Neutrophil (primary cell): Measurements from ENCODE around the gene ZBTB16.
"Not testable (repeated sequence)": the region's sequence is repeated elsewhere in the genome, so short reads cannot be mapped to it uniquely, and the experiment has no call there.

Source experiments
- H3K27ac ChIP-seq: fragments of 200-600 bp; sonication (generic); 2 replicates; pipeline ENCODE4 v1.5.1; 2016; ENCODE audit warnings: mild to moderate bottlenecking, moderate library complexity
- H3K27me3 ChIP-seq: fragments of 200-600 bp; sonication (generic); 2 replicates; pipeline ENCODE4 v1.6.0; 2016; ENCODE audit warnings: mild to moderate bottlenecking
- H3K36me3 ChIP-seq: fragments of 200-600 bp; sonication (generic); 2 replicates; pipeline ENCODE4 v1.5.1; 2017
- H3K4me1 ChIP-seq, 2 experiments: fragments of 200-600 bp in 1 of 2; sonication (generic) in 1 of 2; 1 replicate in 1 of 2; 2 replicates in 1 of 2; pipeline versions ENCODE4 v1.5.1 to v1.6.1; 2013 to 2016; ENCODE audit warnings: low read depth in 1 of 2, low read length in 1 of 2, mild to moderate bottlenecking in 1 of 2, moderate library complexity in 1 of 2; ENCODE audit not compliant: control insufficient read depth in 1 of 2, insufficient read depth in 1 of 2
- H3K4me3 ChIP-seq, 2 experiments: fragments of 200-600 bp in 1 of 2; sonication (generic) in 1 of 2; 1 replicate in 1 of 2; 2 replicates in 1 of 2; pipeline ENCODE4 v1.5.1; 2013 to 2016; ENCODE audit warnings: low read depth in 1 of 2, low read length in 1 of 2, mild to moderate bottlenecking in 1 of 2, moderate library complexity in 1 of 2
- H3K9me3 ChIP-seq: fragments of 200-600 bp; sonication (generic); 2 replicates; pipeline ENCODE4 v1.5.1; 2016
- CTCF ChIP-seq: fragments of 200-600 bp; sonication (generic); IDR thresholded peaks from 2 replicates; pipeline ENCODE4 v1.5.1; 2016; ENCODE audit warnings: antibody characterized with exemption

ZBTB16 gene

GRCh38 chr11:114042234-114042633 is 17.3 kb upstream of the ZBTB16 start:
- H3K9me3 ChIP-seq = no peaks in the 10 kb centered on the region
- H3K4me3 ChIP-seq = no peak overlapping the region
- no peak overlapping the region for H3K27ac ChIP-seq
- no peaks in the 10 kb centered on the region for H3K36me3 ChIP-seq
- H3K27me3 ChIP-seq = no peaks in the 10 kb centered on the region
- TF ChIP-seq CTCF = no peak
- no peaks in the 10 kb centered on the region for H3K4me1 ChIP-seq

GRCh38 chr11:114044042-114044871 is 15.3 kb upstream of the ZBTB16 start:
- H3K36me3 ChIP-seq = no peaks in the 10 kb centered on the region
- H3K9me3 ChIP-seq = no peaks in the 10 kb centered on the region
- no peaks in the 10 kb centered on the region for H3K4me1 ChIP-seq
- H3K27ac ChIP-seq = no peak overlapping the region
- TF ChIP-seq CTCF = no peak
- H3K27me3 ChIP-seq = no peaks in the 10 kb centered on the region
- no peak overlapping the region for H3K4me3 ChIP-seq

- no peak overlapping the region for H3K27ac ChIP-seq
- H3K4me1 ChIP-seq = no peaks in the 10 kb centered on the region
- H3K36me3 ChIP-seq = no peaks in the 10 kb centered on the region
- no peak for TF ChIP-seq CTCF
- no peak overlapping the region for H3K4me3 ChIP-seq
- no peaks in the 10 kb centered on the region for H3K9me3 ChIP-seq
- H3K27me3 ChIP-seq = no peaks in the 10 kb centered on the region
These were observed 12.2 kb upstream of the ZBTB16 start for GRCh38 chr11:114047327-114047726.

- Histone ChIP-seq H3K4me1 (no peaks in the 10 kb centered on the region), H3K4me3 (no peak overlapping the region), H3K36me3 (no peaks in the 10 kb centered on the region), H3K27ac (no peak overlapping the region), H3K9me3 (no peaks in the 10 kb centered on the region), H3K27me3 (no peaks in the 10 kb centered on the region)
- no peak for TF ChIP-seq CTCF
These were observed 10.5 kb upstream of the ZBTB16 start for GRCh38 chr11:114049050-114049449.

GRCh38 chr11:114049766-114050165 is 9.7 kb upstream of the ZBTB16 start:
- not testable (repeated sequence) for H3K27me3 ChIP-seq, H3K36me3 ChIP-seq, H3K9me3 ChIP-seq, H3K27ac ChIP-seq, H3K4me3 ChIP-seq, H3K4me1 ChIP-seq

- no peaks in the 10 kb centered on the region for H3K4me1 ChIP-seq
- no peaks in the 10 kb centered on the region for H3K9me3 ChIP-seq
- H3K27me3 ChIP-seq = no peaks in the 10 kb centered on the region
- no peak overlapping the region for H3K27ac ChIP-seq
- no peaks in the 10 kb centered on the region for H3K36me3 ChIP-seq
- TF ChIP-seq CTCF = no peak
- no peak overlapping the region for H3K4me3 ChIP-seq
These were observed 9.1 kb upstream of the ZBTB16 start for GRCh38 chr11:114050258-114050927.
